Omental fat pad (tissue), 4 donors: Measurements from ENCODE around the gene GJB1. TPM values are rescaled to one million over a fixed set of nuclear protein-coding genes. Genes with fewer than 3 reads are reported as not detected.

Experiments
- ATAC-seq: fragments of 150-250 bp; one replicate; pipeline ENCODE4 v1.9.1; 2016; ENCODE audit warnings: mild to moderate bottlenecking, moderate library complexity; ENCODE audit not compliant: low FRiP score
- DNase-seq: peaks from one replicate; pipeline ENCODE4 v3.0.0-alpha.2; 2019; ENCODE audit warnings: low spot score
- total RNA-seq, 4 donors: library from RNA; depleted of rRNA; stranded (reverse); fragments of >200 nt; gene quantifications; one replicate each; pipeline ENCODE4 v1.1.0, GENCODE V29; 2016
- TF ChIP-seq, protein P1 (sequence below), 3 donors: fragments of 450-650 bp; IDR thresholded peaks; one replicate each; pipeline ENCODE4 v1.5.1; 2016 to 2017; ENCODE audit warnings: antibody characterized with exemption in 3 of 3, mild to moderate bottlenecking in 3 of 3, moderate library complexity in 2 of 3

GJB1 gene
- total RNA-seq, 4 donors from 2014 or later = 0.31 TPM; not detected in 3

DNA sequence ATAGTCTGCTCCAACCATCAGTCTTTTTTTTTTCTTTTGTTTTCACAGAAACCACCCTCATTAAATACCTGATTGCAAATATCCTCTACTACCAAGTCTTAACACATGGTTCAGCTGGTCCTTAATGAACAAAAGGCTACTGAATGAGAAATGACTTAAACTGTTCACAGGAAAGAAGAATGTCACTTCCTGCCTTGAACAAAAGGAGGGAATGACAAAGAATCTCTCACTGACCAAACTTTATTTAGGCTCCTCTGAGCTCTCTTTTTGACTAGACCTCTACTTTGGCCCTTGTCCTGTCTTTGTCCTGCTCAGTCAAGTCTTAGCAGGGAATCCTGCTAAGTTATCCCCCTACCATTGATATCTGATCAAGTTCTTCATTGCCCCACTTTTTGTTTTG, 31.8 kb upstream of the GJB1 start:
- ATAC-seq (no peak), DNase-seq (no peak)
- TF ChIP-seq, protein P1, sequence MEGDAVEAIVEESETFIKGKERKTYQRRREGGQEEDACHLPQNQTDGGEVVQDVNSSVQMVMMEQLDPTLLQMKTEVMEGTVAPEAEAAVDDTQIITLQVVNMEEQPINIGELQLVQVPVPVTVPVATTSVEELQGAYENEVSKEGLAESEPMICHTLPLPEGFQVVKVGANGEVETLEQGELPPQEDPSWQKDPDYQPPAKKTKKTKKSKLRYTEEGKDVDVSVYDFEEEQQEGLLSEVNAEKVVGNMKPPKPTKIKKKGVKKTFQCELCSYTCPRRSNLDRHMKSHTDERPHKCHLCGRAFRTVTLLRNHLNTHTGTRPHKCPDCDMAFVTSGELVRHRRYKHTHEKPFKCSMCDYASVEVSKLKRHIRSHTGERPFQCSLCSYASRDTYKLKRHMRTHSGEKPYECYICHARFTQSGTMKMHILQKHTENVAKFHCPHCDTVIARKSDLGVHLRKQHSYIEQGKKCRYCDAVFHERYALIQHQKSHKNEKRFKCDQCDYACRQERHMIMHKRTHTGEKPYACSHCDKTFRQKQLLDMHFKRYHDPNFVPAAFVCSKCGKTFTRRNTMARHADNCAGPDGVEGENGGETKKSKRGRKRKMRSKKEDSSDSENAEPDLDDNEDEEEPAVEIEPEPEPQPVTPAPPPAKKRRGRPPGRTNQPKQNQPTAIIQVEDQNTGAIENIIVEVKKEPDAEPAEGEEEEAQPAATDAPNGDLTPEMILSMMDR (IDR thresholded peaks at IDR 0.05) = no peak

DNA sequence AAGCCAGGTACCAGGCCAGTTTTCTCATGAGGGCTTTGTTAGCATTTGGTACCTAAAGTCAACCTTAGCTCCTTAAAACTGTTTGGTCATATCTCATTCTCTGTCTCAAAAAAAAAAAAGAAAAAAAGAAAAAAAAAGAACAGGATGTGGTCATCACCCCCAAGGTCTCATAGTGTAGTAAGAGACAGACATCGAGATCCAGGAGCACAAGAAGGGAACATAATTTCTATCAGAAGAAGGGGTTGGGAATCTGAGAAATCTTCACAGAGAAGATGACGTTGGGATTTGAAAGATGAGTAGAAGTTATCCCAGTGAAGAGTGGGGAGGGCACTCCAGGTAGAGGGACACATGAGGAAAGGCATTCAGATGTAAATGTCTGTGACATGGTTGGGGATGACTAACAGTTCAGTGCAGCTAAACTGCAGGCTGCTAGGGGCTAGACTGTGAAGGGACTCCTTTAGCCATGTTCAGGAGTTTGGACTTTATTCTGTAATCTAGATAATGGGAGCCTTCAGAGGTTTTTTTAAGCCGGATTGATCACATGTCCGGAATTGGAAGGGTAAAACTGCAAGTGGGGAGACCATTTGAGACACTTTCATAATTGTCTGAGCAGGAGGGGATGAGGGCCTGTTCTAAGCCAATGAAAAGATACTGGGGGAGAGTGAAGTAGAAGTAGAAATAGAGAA, 26.9 kb upstream of the GJB1 start:
- TF ChIP-seq, protein P1 (IDR thresholded peaks at IDR 0.05) = no peak
- ATAC-seq (no peak), DNase-seq (no peak)

DNA sequence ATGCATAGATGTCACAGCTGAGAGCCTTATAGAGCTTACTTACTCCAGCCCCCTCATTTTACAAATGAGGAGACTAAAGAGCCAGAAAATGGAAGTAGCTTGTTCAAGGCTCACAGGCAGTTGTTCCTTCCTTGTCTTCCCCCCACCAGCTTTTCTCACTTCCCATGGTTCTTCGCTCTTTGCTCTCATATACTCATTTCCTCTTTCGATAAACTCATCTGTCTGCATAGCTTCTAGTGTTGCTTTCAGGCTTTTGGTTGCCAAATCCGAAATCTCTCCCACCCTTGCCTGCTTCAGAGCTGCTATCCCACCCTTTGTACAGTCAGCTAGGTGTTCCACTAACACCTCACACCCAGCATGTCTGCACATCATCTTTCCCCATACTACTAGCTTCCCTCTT, 25.0 kb upstream of the GJB1 start:
- DNase-seq = no peak
- TF ChIP-seq, protein P1 (IDR thresholded peaks at IDR 0.05) = no peak
- ATAC-seq = no peak

DNA sequence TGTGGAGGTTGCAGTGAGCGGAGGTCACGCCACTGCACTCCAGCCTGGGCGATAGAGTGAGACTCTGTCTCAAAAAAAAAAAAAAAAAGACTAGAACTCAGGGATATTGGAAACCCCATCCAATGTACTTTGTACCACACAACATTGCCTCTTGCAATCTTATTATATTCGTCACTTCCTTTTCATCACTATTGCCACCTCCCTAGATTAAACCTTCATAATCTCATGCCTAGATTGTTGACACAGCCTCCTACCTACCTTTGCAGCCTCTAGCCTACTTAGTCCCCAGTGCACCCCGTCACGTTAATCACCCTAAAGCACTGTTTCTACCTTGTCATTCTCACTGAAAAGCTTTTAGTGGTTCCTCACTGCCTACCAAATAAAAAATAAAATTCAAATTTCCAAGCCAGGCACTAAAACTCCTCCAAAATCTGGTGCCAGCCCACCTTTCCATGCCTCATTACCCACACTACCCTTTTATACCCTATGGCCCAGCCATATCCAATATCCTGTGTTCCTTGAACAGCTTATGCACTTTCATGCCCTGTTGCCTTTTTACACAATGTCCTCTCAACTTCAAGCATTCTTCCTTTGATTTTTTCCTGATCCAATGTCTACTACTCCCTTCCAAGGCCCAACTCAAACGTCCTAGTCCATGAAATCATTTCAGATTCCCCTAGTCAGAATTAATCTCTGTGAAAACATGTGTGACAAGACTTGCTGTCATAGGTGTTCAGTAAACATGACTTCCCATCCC, 23.6 kb upstream of the GJB1 start:
- ATAC-seq (no peak), DNase-seq (no peak)
- TF ChIP-seq, protein P1 (IDR thresholded peaks at IDR 0.05) = no peak

DNA sequence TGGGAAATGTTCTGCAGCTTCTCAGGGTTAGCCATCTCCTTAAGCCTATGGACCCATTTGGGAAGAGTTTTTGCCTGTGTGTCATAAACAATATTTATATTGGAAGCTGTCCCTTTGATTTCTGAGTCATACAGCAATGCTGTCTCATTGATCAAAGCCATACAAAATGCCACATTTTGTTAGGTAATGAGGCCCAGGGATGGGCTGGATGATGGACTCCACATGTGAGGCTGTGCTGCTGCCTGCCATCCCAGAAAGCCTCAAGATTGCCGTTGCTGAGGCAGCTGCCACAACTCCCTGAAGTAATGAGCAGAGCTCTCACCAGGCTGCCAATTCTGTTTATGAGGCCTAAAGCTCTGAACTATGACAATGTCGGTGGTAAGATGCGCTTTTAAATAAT, 12.2 kb upstream of the GJB1 start:
- ATAC-seq (no peak), DNase-seq (no peak)
- TF ChIP-seq, protein P1 (IDR thresholded peaks at IDR 0.05) = no peak

DNA sequence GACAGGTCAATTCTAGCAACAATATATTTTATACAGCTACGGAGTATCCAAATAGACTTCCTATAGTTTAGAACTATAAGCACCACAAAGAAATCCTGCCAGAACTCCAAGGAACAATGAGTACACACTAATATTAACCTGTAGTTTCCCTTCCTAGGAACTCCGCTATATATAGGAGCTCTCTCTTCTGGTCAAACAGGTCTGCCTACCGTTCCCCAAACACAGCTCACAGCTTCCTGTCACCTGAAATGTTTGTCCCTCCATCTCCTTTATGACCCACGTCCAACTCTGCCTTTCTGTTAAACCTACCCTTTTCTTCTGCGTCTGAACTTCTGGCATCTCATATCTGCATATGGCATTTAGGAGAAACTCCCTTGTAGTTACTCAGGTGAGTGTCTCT, 10.5 kb upstream of the GJB1 start:
- no peak for DNase-seq
- TF ChIP-seq, protein P1 (IDR thresholded peaks at IDR 0.05) = no peak
- no peak for ATAC-seq

DNA sequence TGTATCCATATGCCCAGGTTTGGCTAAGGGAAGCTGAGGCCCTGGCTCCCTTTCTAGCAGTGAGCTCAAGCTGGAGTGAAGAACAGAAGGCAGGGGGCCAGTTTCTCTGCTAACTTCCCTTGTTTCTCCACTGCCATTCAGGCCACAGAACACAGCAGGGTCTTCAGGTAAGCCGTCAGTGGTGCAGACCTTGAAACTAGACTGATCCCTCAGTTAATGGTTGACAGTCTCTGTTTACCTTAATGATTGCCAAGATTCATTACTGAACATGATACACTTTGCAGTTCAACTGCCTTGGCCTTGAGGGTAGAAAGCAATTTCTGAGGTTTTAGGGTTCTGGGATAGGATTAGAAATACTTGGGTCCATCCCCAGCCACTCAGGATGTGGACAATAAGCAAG, 8.9 kb upstream of the GJB1 start:
- TF ChIP-seq, protein P1 (IDR thresholded peaks at IDR 0.05) = no peak
- no peak for ATAC-seq
- no peak for DNase-seq
